HFFc6 (cell line): ENCODE data around the gene SPOUT1. TPM values are rescaled to one million over a fixed set of nuclear protein-coding genes. Genes with fewer than 3 reads are reported as not detected.
A peak's percentile ranks its signal among the peaks of the same experiment; 100 is the strongest.
"Not testable (repeated sequence)": the region's sequence is repeated elsewhere in the genome, so short reads cannot be mapped to it uniquely, and the experiment has no call there.

Experiments
- DNase-seq: peaks from one replicate; pipeline ENCODE4 v3.0.0-alpha.2; 2018
- H3K27ac Mint-ChIP-seq: 2 replicates; pipeline ENCODE4 v1.8.0; 2020; ENCODE audit warnings: mild to moderate bottlenecking, mixed read lengths
- H3K27me3 Mint-ChIP-seq: 2 replicates; pipeline ENCODE4 v1.8.0; 2021; ENCODE audit warnings: mild to moderate bottlenecking, moderate library complexity, mixed read lengths; ENCODE audit not compliant: insufficient read depth
- H3K36me3 Mint-ChIP-seq: 2 replicates; pipeline ENCODE4 v1.8.0; 2021; ENCODE audit warnings: low read depth, mixed read lengths
- H3K4me1 Mint-ChIP-seq: 2 replicates; pipeline ENCODE4 v1.8.0; 2020; ENCODE audit warnings: low read depth, mixed read lengths
- H3K4me3 Mint-ChIP-seq: 2 replicates; pipeline ENCODE4 v1.8.0; 2020; ENCODE audit warnings: mild to moderate bottlenecking, moderate library complexity, mixed read lengths
- H3K9me3 Mint-ChIP-seq: 2 replicates; pipeline ENCODE4 v1.8.0; 2020; ENCODE audit warnings: mild to moderate bottlenecking, mixed read lengths
- long read RNA-seq: library from polyadenylated mRNA; unstranded; transcript quantifications from one replicate; pipeline ENCODE4 v2.0.0, GENCODE V29; 2019
- total RNA-seq, 6 experiments: library from RNA; stranded (reverse); fragmentation: NEBNext Ultra II Directional; extraction: Animal tissue kit (Norgen Biotek cat#: 25700); gene quantifications; 2 replicates in 1 of 6; 3 replicates in 5 of 6; pipeline ENCODE4 v1.2.3, GENCODE V29; 2021
- TF ChIP-seq, protein P1 (sequence below): fragments of 200-600 bp; sonication (generic); IDR thresholded peaks from 2 replicates; pipeline ENCODE4 v1.5.0; 2021; ENCODE audit warnings: antibody characterized with exemption, mild to moderate bottlenecking

The SPOUT1 gene, protein sequence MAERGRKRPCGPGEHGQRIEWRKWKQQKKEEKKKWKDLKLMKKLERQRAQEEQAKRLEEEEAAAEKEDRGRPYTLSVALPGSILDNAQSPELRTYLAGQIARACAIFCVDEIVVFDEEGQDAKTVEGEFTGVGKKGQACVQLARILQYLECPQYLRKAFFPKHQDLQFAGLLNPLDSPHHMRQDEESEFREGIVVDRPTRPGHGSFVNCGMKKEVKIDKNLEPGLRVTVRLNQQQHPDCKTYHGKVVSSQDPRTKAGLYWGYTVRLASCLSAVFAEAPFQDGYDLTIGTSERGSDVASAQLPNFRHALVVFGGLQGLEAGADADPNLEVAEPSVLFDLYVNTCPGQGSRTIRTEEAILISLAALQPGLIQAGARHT
- total RNA-seq: 10 to 100 TPM; 33.2 to 46.8 (median 38.2) TPM
- long read RNA-seq, full-length matches to known transcripts: 19 of 31 reads
- long read RNA-seq, partial matches to known transcripts: 5 of 31 reads
- long read RNA-seq, other reads (novel, unspliced or antisense): 7 of 31 reads

DNA sequence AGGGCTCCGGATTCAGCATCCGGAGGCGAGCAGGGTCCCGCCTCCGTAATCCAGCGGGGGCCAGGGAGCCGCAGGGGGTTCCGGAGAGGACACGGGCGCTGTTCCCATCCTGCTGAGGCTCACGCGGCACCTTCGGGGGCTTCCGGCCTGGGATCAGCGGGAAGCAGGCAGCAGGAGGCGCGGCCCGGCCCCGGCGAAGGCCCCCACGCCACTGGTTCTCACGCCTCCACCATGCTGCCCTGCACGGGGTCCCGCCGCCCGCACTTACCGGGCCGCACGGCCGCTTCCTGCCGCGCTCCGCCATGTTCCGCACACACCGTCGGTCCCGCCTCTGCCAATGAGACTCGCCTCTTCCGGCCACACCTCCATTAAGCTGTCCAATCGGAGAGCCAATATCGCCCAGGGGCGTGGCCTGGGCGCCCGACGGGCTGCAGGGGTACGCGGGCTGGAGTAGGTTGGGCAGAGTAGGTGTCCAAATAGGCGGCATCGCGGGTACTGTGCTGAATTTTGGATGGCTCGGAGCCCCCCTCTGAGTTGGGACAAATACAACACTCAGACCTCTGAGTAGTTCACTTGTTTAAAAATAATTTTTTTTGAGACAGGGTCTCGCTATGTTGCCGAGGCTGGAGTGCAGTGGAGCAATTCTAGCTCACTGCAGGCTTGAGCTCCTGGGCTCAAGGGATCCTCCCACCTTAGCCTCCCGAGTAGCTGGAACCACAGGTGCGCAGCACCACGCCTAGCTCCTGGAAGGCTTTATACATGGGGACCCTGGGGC is at the start of gene SPOUT1:
Gene SPOUT1, minus strand, starts transcription at position 318 of the 775 bp plus-strand sequence. Its CDS starts 14 bp downstream, at position 304.
- Mint-ChIP-seq H3K9me3 (no peaks in the 10 kb centered on the region), H3K27ac (peak within 1 kb of the TSS; percentile 74), H3K36me3 (peaks cover 14% of the 10 kb centered on the region), H3K4me1 (peaks cover 10% of the 10 kb centered on the region), H3K4me3 (peak within 1 kb of the TSS; percentile 96), H3K27me3 (peaks cover 2% of the 10 kb centered on the region; the same call in 1 of the 2 replicates)
- DNase-seq: peak; percentile 88
- TF ChIP-seq, protein P1, sequence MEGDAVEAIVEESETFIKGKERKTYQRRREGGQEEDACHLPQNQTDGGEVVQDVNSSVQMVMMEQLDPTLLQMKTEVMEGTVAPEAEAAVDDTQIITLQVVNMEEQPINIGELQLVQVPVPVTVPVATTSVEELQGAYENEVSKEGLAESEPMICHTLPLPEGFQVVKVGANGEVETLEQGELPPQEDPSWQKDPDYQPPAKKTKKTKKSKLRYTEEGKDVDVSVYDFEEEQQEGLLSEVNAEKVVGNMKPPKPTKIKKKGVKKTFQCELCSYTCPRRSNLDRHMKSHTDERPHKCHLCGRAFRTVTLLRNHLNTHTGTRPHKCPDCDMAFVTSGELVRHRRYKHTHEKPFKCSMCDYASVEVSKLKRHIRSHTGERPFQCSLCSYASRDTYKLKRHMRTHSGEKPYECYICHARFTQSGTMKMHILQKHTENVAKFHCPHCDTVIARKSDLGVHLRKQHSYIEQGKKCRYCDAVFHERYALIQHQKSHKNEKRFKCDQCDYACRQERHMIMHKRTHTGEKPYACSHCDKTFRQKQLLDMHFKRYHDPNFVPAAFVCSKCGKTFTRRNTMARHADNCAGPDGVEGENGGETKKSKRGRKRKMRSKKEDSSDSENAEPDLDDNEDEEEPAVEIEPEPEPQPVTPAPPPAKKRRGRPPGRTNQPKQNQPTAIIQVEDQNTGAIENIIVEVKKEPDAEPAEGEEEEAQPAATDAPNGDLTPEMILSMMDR: no peak

DNA sequence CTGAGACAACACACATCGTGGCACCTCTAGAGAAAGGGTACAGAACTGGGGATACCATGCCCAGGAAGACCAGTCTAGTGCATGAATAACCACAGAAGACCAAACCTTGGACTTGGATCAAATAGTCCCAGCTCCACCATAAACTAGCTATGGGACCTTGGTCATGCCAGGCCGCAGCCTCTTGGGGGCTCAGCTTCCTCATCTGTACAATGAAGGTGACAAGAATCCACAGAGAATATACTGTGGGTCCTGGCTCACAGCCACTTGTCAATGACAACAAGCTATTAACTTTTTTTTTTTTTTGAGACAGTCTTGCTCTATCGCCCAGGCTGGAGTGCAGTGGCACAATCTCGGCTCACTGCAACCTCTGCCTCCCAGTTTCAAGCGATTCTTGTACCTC is 48.3 kb upstream of the SPOUT1 start:
- H3K9me3 Mint-ChIP-seq: no peaks in the 10 kb centered on the region
- TF ChIP-seq, protein P1: no peak
- H3K27me3 Mint-ChIP-seq: no peaks in the 10 kb centered on the region; the same call in 1 of the 2 replicates
- no peak overlapping the region for H3K4me3 Mint-ChIP-seq
- H3K36me3 Mint-ChIP-seq: peaks cover 4% of the 10 kb centered on the region; the same call in 1 of the 2 replicates
- peaks cover 22% of the 10 kb centered on the region for H3K4me1 Mint-ChIP-seq
- no peak for DNase-seq
- no peak overlapping the region for H3K27ac Mint-ChIP-seq

DNA sequence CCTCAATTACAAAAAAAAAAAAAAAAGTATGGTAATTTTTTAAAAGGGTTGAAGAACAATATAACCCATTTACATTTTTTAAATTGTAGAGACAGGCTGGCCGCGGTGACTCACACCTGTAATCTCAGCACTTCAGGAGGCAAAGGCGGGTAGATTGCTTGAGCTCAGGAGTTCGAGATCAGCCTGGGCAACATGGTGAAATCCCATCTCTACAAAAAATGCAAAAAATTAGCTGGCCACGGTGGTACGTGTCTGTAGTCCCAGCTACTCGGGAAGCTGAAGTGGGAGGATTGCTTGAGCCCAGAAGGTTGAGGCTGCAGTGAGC is 41.3 kb upstream of the SPOUT1 start:
- not testable (repeated sequence) for H3K36me3 Mint-ChIP-seq, H3K27ac Mint-ChIP-seq, H3K27me3 Mint-ChIP-seq, H3K9me3 Mint-ChIP-seq, H3K4me3 Mint-ChIP-seq, DNase-seq
- peaks cover 17% of the 10 kb centered on the region; the same call in 1 of the 2 replicates for H3K4me1 Mint-ChIP-seq

DNA sequence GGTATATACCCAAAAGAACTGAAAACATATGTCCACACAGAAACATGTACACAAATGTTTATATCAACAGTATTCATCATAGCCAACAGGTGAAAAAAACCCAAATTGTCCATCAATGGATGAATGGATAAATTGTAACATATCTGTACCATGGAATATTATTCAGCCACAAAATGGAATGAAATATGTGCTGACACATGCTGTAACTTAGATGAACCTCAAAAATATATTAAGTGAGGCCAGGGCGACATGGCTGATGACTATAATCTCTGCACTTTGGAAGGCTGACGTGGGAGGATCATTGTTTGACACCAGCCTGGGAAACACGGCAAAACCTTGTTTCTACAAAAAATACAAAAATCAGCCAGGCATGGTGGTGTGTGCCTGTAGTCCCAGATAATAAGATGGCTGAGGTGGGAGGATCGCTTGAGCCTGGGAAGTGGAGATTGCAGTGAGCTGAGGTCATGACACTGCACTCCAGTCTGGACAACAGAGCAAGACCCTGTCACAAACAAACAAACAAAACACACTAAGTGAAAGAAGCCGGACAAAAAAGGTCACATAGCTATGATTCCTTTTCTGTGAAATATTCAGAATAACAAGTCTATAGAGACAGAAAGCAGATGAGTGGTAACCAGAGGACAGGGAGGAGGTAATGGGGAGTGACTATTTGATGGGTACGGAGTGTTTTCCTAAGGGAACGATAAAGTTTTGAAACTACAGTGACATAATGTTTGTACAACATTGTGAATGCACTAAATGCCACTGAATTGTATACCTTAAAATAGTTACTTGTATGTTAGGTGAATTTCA is 40.7 kb upstream of the SPOUT1 start:
- TF ChIP-seq, protein P1: no peak
- no peak for DNase-seq
- Mint-ChIP-seq H3K4me1 (peaks cover 17% of the 10 kb centered on the region; the same call in 1 of the 2 replicates), H3K4me3 (no peak overlapping the region), H3K27me3 (no peaks in the 10 kb centered on the region), H3K9me3 (no peaks in the 10 kb centered on the region), H3K36me3 (peaks cover 4% of the 10 kb centered on the region; the same call in 1 of the 2 replicates), H3K27ac (no peak overlapping the region)

DNA sequence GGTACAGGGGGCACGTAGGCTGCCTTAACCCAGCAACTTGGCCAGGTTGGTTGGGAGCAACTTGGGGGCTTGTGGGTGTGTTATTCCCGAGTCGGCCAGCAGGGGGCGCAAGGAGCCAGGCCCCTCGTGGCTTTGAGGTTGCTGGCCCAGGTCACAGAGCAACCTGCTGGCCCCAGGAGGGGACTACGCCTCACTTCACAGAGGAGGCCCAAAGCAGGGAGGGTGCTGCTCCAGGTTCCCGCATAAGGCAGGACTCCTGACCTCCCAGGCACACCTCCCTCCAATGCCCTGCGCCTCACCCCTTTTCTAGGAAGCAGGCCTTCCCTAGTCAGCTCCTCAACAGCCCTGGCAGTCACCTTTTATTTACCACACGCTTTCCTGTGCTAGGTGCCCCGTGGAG is 34.1 kb upstream of the SPOUT1 start:
- no peak overlapping the region for H3K27ac Mint-ChIP-seq
- H3K9me3 Mint-ChIP-seq: no peaks in the 10 kb centered on the region
- no peak overlapping the region for H3K4me3 Mint-ChIP-seq
- H3K27me3 Mint-ChIP-seq: no peaks in the 10 kb centered on the region
- DNase-seq: peak; percentile 30
- TF ChIP-seq, protein P1: peak; percentile 99
- H3K4me1 Mint-ChIP-seq: no peaks in the 10 kb centered on the region
- H3K36me3 Mint-ChIP-seq: no peaks in the 10 kb centered on the region
